Hematopoietic multipotent progenitor cell treated with erythropoietin and hydrocortisone succinate and interleukin-3 and kit ligand, for 6 days (in vitro differentiated cells): Measurements from ENCODE around the gene TBC1D3B.
"Not testable (repeated sequence)": the region's sequence is repeated elsewhere in the genome, so short reads cannot be mapped to it uniquely, and the experiment has no call there.

Experiments used
- DNase-seq: peaks from one replicate; pipeline ENCODE4 v3.0.0-alpha.2; 2015

The TBC1D3B gene

GRCh38 chr17:36127199-36127893 is 49.1 kb downstream of the TBC1D3B start:
- no peak for DNase-seq

- DNase-seq, result no peak
Observed at GRCh38 chr17:36124879-36125824, 51.3 kb downstream of the TBC1D3B start.

GRCh38 chr17:36123431-36123830 is 53.0 kb downstream of the TBC1D3B start:
- DNase-seq, result no peak

DNA sequence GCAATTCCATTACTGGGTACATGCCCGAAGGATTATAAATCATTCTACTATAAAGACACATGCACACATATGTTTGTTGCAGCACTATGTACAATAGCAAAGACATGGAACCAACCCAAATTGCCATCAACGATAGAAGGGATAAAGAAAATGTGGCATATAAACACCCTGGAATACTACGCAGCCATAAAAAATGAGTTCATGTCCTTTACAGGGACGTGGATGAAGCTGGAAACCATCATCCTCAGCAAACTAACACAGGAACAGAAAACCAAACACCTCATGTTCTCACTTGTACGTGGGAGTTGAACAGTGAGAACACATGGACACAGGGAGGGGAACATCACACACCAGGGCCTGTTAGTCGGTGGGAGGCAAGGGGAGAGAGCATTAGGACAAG is 55.3 kb downstream of the TBC1D3B start:
- not testable (repeated sequence) for DNase-seq

DNA sequence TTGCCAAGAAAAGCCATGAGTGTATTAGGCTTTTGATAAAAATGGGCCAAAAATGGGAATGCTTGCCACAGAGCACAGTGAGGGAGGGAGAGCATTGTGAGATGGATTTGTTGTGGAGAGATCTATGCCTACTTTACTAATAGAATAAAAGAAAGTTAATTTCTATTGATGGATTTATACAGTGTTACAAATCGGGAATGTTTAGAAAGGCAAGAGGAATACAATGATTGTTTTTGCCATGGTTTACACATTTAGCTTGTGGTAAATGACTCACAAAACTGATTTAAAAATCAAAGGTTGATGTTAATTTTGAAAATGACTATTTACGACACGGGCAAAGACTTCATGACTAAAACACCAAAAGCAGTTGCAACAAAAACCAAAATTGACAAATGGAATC is 56.2 kb downstream of the TBC1D3B start:
- DNase-seq, result no peak

GRCh38 chr17:36118477-36119353 is 57.7 kb downstream of the TBC1D3B start:
- DNase-seq, result no peak

DNA sequence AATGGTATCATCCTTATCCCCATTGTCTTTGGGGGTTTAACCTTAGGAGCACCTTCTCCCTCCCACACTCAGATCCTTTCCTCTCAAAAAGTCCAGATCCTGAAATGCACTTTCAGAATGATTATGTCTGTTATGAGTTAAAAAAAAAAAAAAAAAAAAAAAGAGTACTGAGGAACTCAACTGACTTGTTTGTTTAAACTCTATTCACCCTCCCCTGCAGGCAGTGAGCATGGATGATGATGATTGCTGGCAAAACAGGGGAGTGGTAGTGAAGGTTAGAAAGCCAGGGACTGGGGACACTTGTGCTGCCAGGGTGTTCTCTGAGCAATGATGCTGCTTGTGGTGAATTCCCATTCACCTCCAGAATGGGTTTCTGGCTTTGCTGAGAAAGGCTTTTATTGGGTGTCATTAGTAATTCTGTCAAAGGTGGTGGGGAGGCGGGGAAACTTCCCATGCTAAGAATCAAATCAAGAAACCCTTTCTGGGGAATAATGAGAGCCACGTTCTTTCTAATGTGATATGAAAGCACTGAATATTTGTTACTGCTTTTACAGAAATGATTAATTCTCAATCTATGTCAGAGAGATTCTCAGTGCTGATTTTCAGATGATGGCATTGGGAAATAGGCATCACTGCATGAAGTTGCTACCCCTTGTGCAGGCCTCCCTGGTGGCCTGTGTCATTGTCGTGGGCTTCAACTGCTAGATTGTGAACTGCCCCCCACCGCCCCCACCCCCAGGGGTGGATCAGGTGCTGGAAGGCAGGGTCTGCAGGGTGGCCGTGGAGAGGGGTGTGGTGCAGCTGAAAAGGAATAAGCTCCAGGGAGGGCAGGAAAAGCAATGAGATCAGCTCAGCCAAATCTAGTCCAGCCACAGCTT is 58.7 kb downstream of the TBC1D3B start:
- no peak for DNase-seq
